Effector memory CD8-positive, alpha-beta T cell (primary cell): Measurements from ENCODE around the gene SLC16A2.
"Not testable (repeated sequence)": the region's sequence is repeated elsewhere in the genome, so short reads cannot be mapped to it uniquely, and the experiment has no call there.

Experiments
- ATAC-seq: fragments of 150-1000 bp; cut with Tn5 transposase; replicated peaks from 2 replicates; pipeline ENCODE4 v1.10.0; 2021; ENCODE audit warnings: mild to moderate bottlenecking, moderate library complexity
- DNase-seq, 3 experiments: peaks; one replicate each; pipeline ENCODE4 v3.0.0; 2021
- H3K27ac Mint-ChIP-seq, 2 donors: one replicate each; pipeline ENCODE4 v1.8.0; 2022; ENCODE audit warnings: mild to moderate bottlenecking in 2 of 2, mixed read lengths in 2 of 2, moderate library complexity in 2 of 2
- H3K27me3 Mint-ChIP-seq, 2 donors: one replicate each; pipeline ENCODE4 v1.8.0; 2022; ENCODE audit warnings: mixed read lengths in 2 of 2
- H3K36me3 Mint-ChIP-seq: one replicate; pipeline ENCODE4 v1.8.0; 2022; ENCODE audit warnings: mild to moderate bottlenecking, moderate library complexity, mixed read lengths; ENCODE audit not compliant: insufficient read depth
- H3K4me1 Mint-ChIP-seq, 2 donors: one replicate each; pipeline ENCODE4 v1.8.0; 2022; ENCODE audit warnings: low read depth in 2 of 2, mixed read lengths in 2 of 2
- H3K4me3 Mint-ChIP-seq, 2 donors: one replicate each; pipeline ENCODE4 v1.8.0; 2022; ENCODE audit warnings: mild to moderate bottlenecking in 2 of 2, mixed read lengths in 2 of 2, moderate library complexity in 2 of 2
- H3K9me3 Mint-ChIP-seq, 2 donors: one replicate each; pipeline ENCODE4 v1.8.0; 2022; ENCODE audit warnings: mixed read lengths in 2 of 2

Gene SLC16A2

GRCh38 chrX:74498924-74499323 is 77.6 kb downstream of the SLC16A2 start:
- H3K9me3 Mint-ChIP-seq, result no peaks in the 10 kb centered on the region
- no peak overlapping the region for H3K27ac Mint-ChIP-seq
- H3K36me3 Mint-ChIP-seq, result no peaks in the 10 kb centered on the region
- H3K27me3 Mint-ChIP-seq, result no peaks in the 10 kb centered on the region
- no peaks in the 10 kb centered on the region for H3K4me1 Mint-ChIP-seq
- H3K4me3 Mint-ChIP-seq, result no peak overlapping the region
- no peak for DNase-seq
- ATAC-seq, result no peak

GRCh38 chrX:74500067-74500466 is 78.8 kb downstream of the SLC16A2 start:
- ATAC-seq (no peak), DNase-seq (no peak)
- Mint-ChIP-seq H3K27ac (no peak overlapping the region), H3K36me3 (no peaks in the 10 kb centered on the region), H3K9me3 (no peaks in the 10 kb centered on the region), H3K4me3 (no peak overlapping the region), H3K4me1 (no peaks in the 10 kb centered on the region), H3K27me3 (no peaks in the 10 kb centered on the region)

GRCh38 chrX:74500555-74500954 is 79.3 kb downstream of the SLC16A2 start:
- H3K9me3 Mint-ChIP-seq, result no peaks in the 10 kb centered on the region
- no peak overlapping the region for H3K4me3 Mint-ChIP-seq
- H3K36me3 Mint-ChIP-seq, result no peaks in the 10 kb centered on the region
- no peaks in the 10 kb centered on the region for H3K27me3 Mint-ChIP-seq
- no peak overlapping the region for H3K27ac Mint-ChIP-seq
- no peaks in the 10 kb centered on the region for H3K4me1 Mint-ChIP-seq
- DNase-seq (no peak), ATAC-seq (no peak)

- no peaks in the 10 kb centered on the region for H3K9me3 Mint-ChIP-seq
- H3K4me3 Mint-ChIP-seq, result no peak overlapping the region
- H3K27ac Mint-ChIP-seq, result no peak overlapping the region
- ATAC-seq, result no peak
- H3K27me3 Mint-ChIP-seq, result no peaks in the 10 kb centered on the region
- H3K4me1 Mint-ChIP-seq, result no peaks in the 10 kb centered on the region
- DNase-seq, result no peak
- no peaks in the 10 kb centered on the region for H3K36me3 Mint-ChIP-seq
Observed at GRCh38 chrX:74505437-74505836, 84.1 kb downstream of the SLC16A2 start.

- Mint-ChIP-seq H3K9me3 (no peaks in the 10 kb centered on the region), H3K27ac (no peak overlapping the region), H3K36me3 (no peaks in the 10 kb centered on the region), H3K27me3 (no peaks in the 10 kb centered on the region), H3K4me3 (no peak overlapping the region), H3K4me1 (no peaks in the 10 kb centered on the region)
- ATAC-seq (no peak), DNase-seq (no peak)
Observed at GRCh38 chrX:74506317-74507115, 85.2 kb downstream of the SLC16A2 start.

GRCh38 chrX:74507191-74507590 is 85.9 kb downstream of the SLC16A2 start:
- Mint-ChIP-seq H3K9me3 (no peaks in the 10 kb centered on the region), H3K4me1 (no peaks in the 10 kb centered on the region), H3K27me3 (no peaks in the 10 kb centered on the region), H3K4me3 (no peak overlapping the region), H3K36me3 (no peaks in the 10 kb centered on the region), H3K27ac (no peak overlapping the region)
- ATAC-seq (no peak), DNase-seq (no peak)

- Mint-ChIP-seq H3K27ac (no peak overlapping the region), H3K9me3 (no peaks in the 10 kb centered on the region), H3K4me3 (no peak overlapping the region), H3K4me1 (no peaks in the 10 kb centered on the region), H3K27me3 (no peaks in the 10 kb centered on the region), H3K36me3 (no peaks in the 10 kb centered on the region)
- no peak for ATAC-seq
- no peak for DNase-seq
Observed at GRCh38 chrX:74509989-74510388, 88.7 kb downstream of the SLC16A2 start.

GRCh38 chrX:74510401-74510800 is 89.1 kb downstream of the SLC16A2 start:
- no peaks in the 10 kb centered on the region for H3K4me1 Mint-ChIP-seq

GRCh38 chrX:74511704-74512103 is 90.4 kb downstream of the SLC16A2 start:
- Mint-ChIP-seq H3K4me1 (no peaks in the 10 kb centered on the region), H3K4me3 (no peak overlapping the region), H3K27ac (no peak overlapping the region), H3K36me3 (no peaks in the 10 kb centered on the region), H3K27me3 (no peaks in the 10 kb centered on the region), H3K9me3 (no peaks in the 10 kb centered on the region)
- ATAC-seq (no peak), DNase-seq (no peak)

More at GRCh38 chrX:74510401-74510800, 89.1 kb downstream of the SLC16A2 start:
- ATAC-seq, result no peak
- Mint-ChIP-seq H3K36me3 (no peaks in the 10 kb centered on the region), H3K4me3 (no peak overlapping the region), H3K27ac (no peak overlapping the region), H3K9me3 (no peaks in the 10 kb centered on the region), H3K27me3 (no peaks in the 10 kb centered on the region)
- DNase-seq, result no peak

GRCh38 chrX:74514384-74514783 is 93.1 kb downstream of the SLC16A2 start:
- Mint-ChIP-seq H3K4me3 (no peak overlapping the region), H3K36me3 (no peaks in the 10 kb centered on the region), H3K4me1 (no peaks in the 10 kb centered on the region), H3K27ac (no peak overlapping the region), H3K27me3 (no peaks in the 10 kb centered on the region), H3K9me3 (no peaks in the 10 kb centered on the region)
- no peak for ATAC-seq
- no peak for DNase-seq

- peak overlapping the region in 1 of 2 donors; percentile 62 for H3K27ac Mint-ChIP-seq
- no peaks in the 10 kb centered on the region for H3K27me3 Mint-ChIP-seq
- no peaks in the 10 kb centered on the region for H3K36me3 Mint-ChIP-seq
- no peak for DNase-seq
- ATAC-seq, result no peak
- no peaks in the 10 kb centered on the region for H3K9me3 Mint-ChIP-seq
- no peak overlapping the region for H3K4me3 Mint-ChIP-seq
- no peaks in the 10 kb centered on the region for H3K4me1 Mint-ChIP-seq
Observed at GRCh38 chrX:74515356-74515755, 94.1 kb downstream of the SLC16A2 start.

GRCh38 chrX:74516013-74516412 is 94.7 kb downstream of the SLC16A2 start:
- ATAC-seq, DNase-seq, H3K27ac Mint-ChIP-seq, H3K27me3 Mint-ChIP-seq, H3K4me1 Mint-ChIP-seq, H3K36me3 Mint-ChIP-seq, H3K4me3 Mint-ChIP-seq, H3K9me3 Mint-ChIP-seq: not testable (repeated sequence)

GRCh38 chrX:74519870-74520269 is 98.6 kb downstream of the SLC16A2 start:
- Mint-ChIP-seq H3K4me3 (no peak overlapping the region), H3K9me3 (no peaks in the 10 kb centered on the region), H3K4me1 (no peaks in the 10 kb centered on the region), H3K27ac (no peak overlapping the region), H3K36me3 (no peaks in the 10 kb centered on the region), H3K27me3 (no peaks in the 10 kb centered on the region)
- DNase-seq (no peak), ATAC-seq (no peak)

- no peaks in the 10 kb centered on the region for H3K27me3 Mint-ChIP-seq
- H3K36me3 Mint-ChIP-seq, result no peaks in the 10 kb centered on the region
- DNase-seq, result no peak
- ATAC-seq, result no peak
- H3K27ac Mint-ChIP-seq, result no peak overlapping the region
- H3K4me3 Mint-ChIP-seq, result no peak overlapping the region
- H3K9me3 Mint-ChIP-seq, result no peaks in the 10 kb centered on the region
- no peaks in the 10 kb centered on the region for H3K4me1 Mint-ChIP-seq
Observed at GRCh38 chrX:74520291-74520690, 99.0 kb downstream of the SLC16A2 start.
